ENCODE data around the gene ST6GALNAC3.

Gene ST6GALNAC3

GRCh38 chr1:76471536-76471935 lies 397.0 kb downstream of the ST6GALNAC3 start:
- Histone ChIP-seq H3K27ac (ENCODE audit: low read length) (no peak overlapping the region), H3K4me3 (ENCODE audit: low read length) (no peak overlapping the region), H3K9ac (ENCODE audit: low read depth, low read length) (no peak overlapping the region), H3K4me1 (ENCODE audit: insufficient read depth, low read length) (no peaks in the 10 kb centered on the region), H3K9me3 (ENCODE audit: insufficient read depth, low read depth, low read length) (no peaks in the 10 kb centered on the region), H3K27me3 (ENCODE audit: insufficient read depth, low read length) (no peaks in the 10 kb centered on the region), H3K36me3 (ENCODE audit: insufficient read depth, low read depth, low read length) (no peaks in the 10 kb centered on the region)

- Histone ChIP-seq H3K27ac (ENCODE audit: low read length) (no peak overlapping the region), H3K4me1 (ENCODE audit: insufficient read depth, low read length) (no peaks in the 10 kb centered on the region), H3K4me3 (ENCODE audit: low read length) (no peak overlapping the region), H3K9ac (ENCODE audit: low read depth, low read length) (no peak overlapping the region), H3K27me3 (ENCODE audit: insufficient read depth, low read length) (no peaks in the 10 kb centered on the region), H3K36me3 (ENCODE audit: insufficient read depth, low read depth, low read length) (no peaks in the 10 kb centered on the region), H3K9me3 (ENCODE audit: insufficient read depth, low read depth, low read length) (no peaks in the 10 kb centered on the region)
Measured at GRCh38 chr1:76473591-76473990, 399.0 kb downstream of the ST6GALNAC3 start.

GRCh38 chr1:76474922-76475321 lies 400.4 kb downstream of the ST6GALNAC3 start:
- Histone ChIP-seq H3K4me3 (ENCODE audit: low read length) (no peak overlapping the region), H3K9ac (ENCODE audit: low read depth, low read length) (no peak overlapping the region), H3K4me1 (ENCODE audit: insufficient read depth, low read length) (no peaks in the 10 kb centered on the region), H3K27me3 (ENCODE audit: insufficient read depth, low read length) (no peaks in the 10 kb centered on the region), H3K36me3 (ENCODE audit: insufficient read depth, low read depth, low read length) (no peaks in the 10 kb centered on the region), H3K9me3 (ENCODE audit: insufficient read depth, low read depth, low read length) (no peaks in the 10 kb centered on the region; the same call in 1 of the 2 replicates), H3K27ac (ENCODE audit: low read length) (no peak overlapping the region)

GRCh38 chr1:76477156-76477555 lies 402.6 kb downstream of the ST6GALNAC3 start:
- H3K9me3 ChIP-seq (ENCODE audit: insufficient read depth, low read depth, low read length) = no peaks in the 10 kb centered on the region; the same call in 1 of the 2 replicates
- no peak overlapping the region for H3K27ac ChIP-seq (ENCODE audit: low read length)
- no peak overlapping the region for H3K4me3 ChIP-seq (ENCODE audit: low read length)
- no peaks in the 10 kb centered on the region for H3K4me1 ChIP-seq (ENCODE audit: insufficient read depth, low read length)
- no peaks in the 10 kb centered on the region for H3K36me3 ChIP-seq (ENCODE audit: insufficient read depth, low read depth, low read length)
- no peak overlapping the region for H3K9ac ChIP-seq (ENCODE audit: low read depth, low read length)
- no peaks in the 10 kb centered on the region for H3K27me3 ChIP-seq (ENCODE audit: insufficient read depth, low read length)

GRCh38 chr1:76480827-76481226 lies 406.3 kb downstream of the ST6GALNAC3 start:
- Histone ChIP-seq H3K27me3 (ENCODE audit: insufficient read depth, low read length) (no peaks in the 10 kb centered on the region), H3K36me3 (ENCODE audit: insufficient read depth, low read depth, low read length) (no peaks in the 10 kb centered on the region), H3K4me1 (ENCODE audit: insufficient read depth, low read length) (no peaks in the 10 kb centered on the region), H3K9me3 (ENCODE audit: insufficient read depth, low read depth, low read length) (no peaks in the 10 kb centered on the region; the same call in 1 of the 2 replicates), H3K4me3 (ENCODE audit: low read length) (no peak overlapping the region), H3K9ac (ENCODE audit: low read depth, low read length) (no peak overlapping the region), H3K27ac (ENCODE audit: low read length) (no peak overlapping the region)

GRCh38 chr1:76481672-76482071 lies 407.1 kb downstream of the ST6GALNAC3 start:
- no peak overlapping the region for H3K4me3 ChIP-seq (ENCODE audit: low read length)
- no peaks in the 10 kb centered on the region for H3K27me3 ChIP-seq (ENCODE audit: insufficient read depth, low read length)
- no peaks in the 10 kb centered on the region for H3K36me3 ChIP-seq (ENCODE audit: insufficient read depth, low read depth, low read length)
- no peak overlapping the region for H3K27ac ChIP-seq (ENCODE audit: low read length)
- H3K9ac ChIP-seq (ENCODE audit: low read depth, low read length) = no peak overlapping the region
- H3K9me3 ChIP-seq (ENCODE audit: insufficient read depth, low read depth, low read length) = no peaks in the 10 kb centered on the region; the same call in 1 of the 2 replicates
- no peaks in the 10 kb centered on the region for H3K4me1 ChIP-seq (ENCODE audit: insufficient read depth, low read length)

- Histone ChIP-seq H3K9ac (ENCODE audit: low read depth, low read length) (no peak overlapping the region), H3K27me3 (ENCODE audit: insufficient read depth, low read length) (no peaks in the 10 kb centered on the region), H3K4me1 (ENCODE audit: insufficient read depth, low read length) (no peaks in the 10 kb centered on the region), H3K9me3 (ENCODE audit: insufficient read depth, low read depth, low read length) (no peaks in the 10 kb centered on the region; the same call in 1 of the 2 replicates), H3K27ac (ENCODE audit: low read length) (no peak overlapping the region), H3K4me3 (ENCODE audit: low read length) (no peak overlapping the region), H3K36me3 (ENCODE audit: insufficient read depth, low read depth, low read length) (no peaks in the 10 kb centered on the region)
Measured at GRCh38 chr1:76482272-76482671, 407.7 kb downstream of the ST6GALNAC3 start.

GRCh38 chr1:76491737-76492136 lies 417.2 kb downstream of the ST6GALNAC3 start:
- no peak overlapping the region for H3K27ac ChIP-seq (ENCODE audit: low read length)
- peaks cover 8% of the 10 kb centered on the region; the same call in 1 of the 2 replicates for H3K4me1 ChIP-seq (ENCODE audit: insufficient read depth, low read length)
- H3K36me3 ChIP-seq (ENCODE audit: insufficient read depth, low read depth, low read length) = no peaks in the 10 kb centered on the region
- no peak overlapping the region for H3K9ac ChIP-seq (ENCODE audit: low read depth, low read length)
- H3K4me3 ChIP-seq (ENCODE audit: low read length) = no peak overlapping the region
- no peaks in the 10 kb centered on the region for H3K9me3 ChIP-seq (ENCODE audit: insufficient read depth, low read depth, low read length)
- no peaks in the 10 kb centered on the region for H3K27me3 ChIP-seq (ENCODE audit: insufficient read depth, low read length)

- Histone ChIP-seq H3K9me3 (ENCODE audit: insufficient read depth, low read depth, low read length) (no peaks in the 10 kb centered on the region), H3K27me3 (ENCODE audit: insufficient read depth, low read length) (no peaks in the 10 kb centered on the region), H3K4me1 (ENCODE audit: insufficient read depth, low read length) (peaks cover 8% of the 10 kb centered on the region; the same call in 1 of the 2 replicates), H3K4me3 (ENCODE audit: low read length) (no peak overlapping the region), H3K27ac (ENCODE audit: low read length) (no peak overlapping the region), H3K36me3 (ENCODE audit: insufficient read depth, low read depth, low read length) (no peaks in the 10 kb centered on the region), H3K9ac (ENCODE audit: low read depth, low read length) (no peak overlapping the region)
Measured at GRCh38 chr1:76492752-76493430, 418.3 kb downstream of the ST6GALNAC3 start.

- no peak overlapping the region for H3K4me3 ChIP-seq (ENCODE audit: low read length)
- no peaks in the 10 kb centered on the region for H3K9me3 ChIP-seq (ENCODE audit: insufficient read depth, low read depth, low read length)
- no peak overlapping the region; the same call in 1 of the 2 replicates for H3K9ac ChIP-seq (ENCODE audit: low read depth, low read length)
- H3K27ac ChIP-seq (ENCODE audit: low read length) = no peak overlapping the region
- no peaks in the 10 kb centered on the region for H3K36me3 ChIP-seq (ENCODE audit: insufficient read depth, low read depth, low read length)
- H3K4me1 ChIP-seq (ENCODE audit: insufficient read depth, low read length) = peaks cover 17% of the 10 kb centered on the region; the same call in 1 of the 2 replicates
- H3K27me3 ChIP-seq (ENCODE audit: insufficient read depth, low read length) = no peaks in the 10 kb centered on the region
Measured at GRCh38 chr1:76494807-76495206, 420.3 kb downstream of the ST6GALNAC3 start.

GRCh38 chr1:76496871-76497270 lies 422.3 kb downstream of the ST6GALNAC3 start:
- no peaks in the 10 kb centered on the region for H3K36me3 ChIP-seq (ENCODE audit: insufficient read depth, low read depth, low read length)
- H3K4me1 ChIP-seq (ENCODE audit: insufficient read depth, low read length) = peaks cover 31% of the 10 kb centered on the region; the same call in 1 of the 2 replicates
- no peak overlapping the region for H3K9ac ChIP-seq (ENCODE audit: low read depth, low read length)
- H3K4me3 ChIP-seq (ENCODE audit: low read length) = no peak overlapping the region
- no peaks in the 10 kb centered on the region for H3K9me3 ChIP-seq (ENCODE audit: insufficient read depth, low read depth, low read length)
- no peak overlapping the region for H3K27ac ChIP-seq (ENCODE audit: low read length)
- no peaks in the 10 kb centered on the region for H3K27me3 ChIP-seq (ENCODE audit: insufficient read depth, low read length)

- Histone ChIP-seq H3K9ac (ENCODE audit: low read depth, low read length) (no peak overlapping the region; the same call in 1 of the 2 replicates), H3K27ac (ENCODE audit: low read length) (no peak overlapping the region), H3K4me1 (ENCODE audit: insufficient read depth, low read length) (peaks cover 43% of the 10 kb centered on the region)
Measured at GRCh38 chr1:76500116-76500515, 425.6 kb downstream of the ST6GALNAC3 start.

More at GRCh38 chr1:76500116-76500515, 425.6 kb downstream of the ST6GALNAC3 start:
- H3K36me3 ChIP-seq (ENCODE audit: insufficient read depth, low read depth, low read length) = no peaks in the 10 kb centered on the region
- H3K4me3 ChIP-seq (ENCODE audit: low read length) = no peak overlapping the region
- no peaks in the 10 kb centered on the region for H3K9me3 ChIP-seq (ENCODE audit: insufficient read depth, low read depth, low read length)
- H3K27me3 ChIP-seq (ENCODE audit: insufficient read depth, low read length) = no peaks in the 10 kb centered on the region
